H1 (cell line): ENCODE measurements around the gene PRSS38.
"Not testable (repeated sequence)": the region's sequence is repeated elsewhere in the genome, so short reads cannot be mapped to it uniquely, and the experiment has no call there.

Source experiments
- BCL11A ChIP-seq, 2 experiments: IDR thresholded peaks; one replicate each; pipeline ENCODE4 v1.6.1; 2011; ENCODE audit warnings: low read depth in 2 of 2, low read length in 2 of 2, mild to moderate bottlenecking in 2 of 2
- CBX5 ChIP-seq: fragments of 300-800, 300-1000 bp; sonication (generic); IDR thresholded peaks from 2 replicates; pipeline ENCODE4 v1.7.1; 2016; ENCODE audit warnings: antibody characterized with exemption, low read length, low read depth
- CBX8 ChIP-seq: fragments of 300-800, 300-1000 bp; sonication (generic); IDR thresholded peaks from 2 replicates; pipeline ENCODE4 v1.7.1; 2016; ENCODE audit warnings: low read depth, low read length, borderline replicate concordance
- CHD2 ChIP-seq: IDR thresholded peaks from 2 replicates; pipeline ENCODE4 v1.6.1; 2012; ENCODE audit warnings: low read length, improper control_type of control experiment
- CREB1 ChIP-seq: IDR thresholded peaks from 2 replicates; pipeline ENCODE4 v1.6.1; 2012; ENCODE audit warnings: inconsistent platforms
- EP300 ChIP-seq, 2 experiments: IDR thresholded peaks; 1 replicate in 1 of 2; 2 replicates in 1 of 2; pipeline ENCODE4 v1.6.1; 2011 to 2012; ENCODE audit warnings: low read depth in 2 of 2, low read length in 2 of 2, mild to moderate bottlenecking in 2 of 2, borderline replicate concordance in 1 of 2, inconsistent platforms in 1 of 2, moderate library complexity in 1 of 2
- EZH2 ChIP-seq: fragments of 200-600 bp; sonication (generic); IDR thresholded peaks from 2 replicates; pipeline ENCODE4 v1.7.1; 2012; ENCODE audit warnings: low read depth, mild to moderate bottlenecking, moderate library complexity, low read length, inconsistent platforms; ENCODE audit not compliant: severe bottlenecking
- POLR2AphosphoS5 ChIP-seq: IDR thresholded peaks from 2 replicates; pipeline ENCODE4 v1.6.1; 2011; ENCODE audit warnings: low read depth, low read length
- RAD21 ChIP-seq, 2 experiments: IDR thresholded peaks in 1 of 2; conservative IDR thresholded peaks in 1 of 2; 2 replicates each; pipeline ENCODE4 v1.6.1; 2011; ENCODE audit warnings: low read depth in 2 of 2, low read length in 2 of 2, improper control_type of control experiment in 1 of 2, inconsistent platforms in 1 of 2, mild to moderate bottlenecking in 1 of 2, moderate library complexity in 1 of 2
- RNF2 ChIP-seq: fragments of 200-900, 300-1000 bp; sonication (generic); IDR thresholded peaks from 2 replicates; pipeline ENCODE4 v1.7.1; 2016; ENCODE audit warnings: borderline replicate concordance, low read depth, mild to moderate bottlenecking, antibody characterized with exemption, low read length; ENCODE audit not compliant: poor library complexity, severe bottlenecking; ENCODE audit errors: missing control alignments
- SRF ChIP-seq: IDR thresholded peaks from 2 replicates; pipeline ENCODE4 v1.6.1; 2011; ENCODE audit warnings: mild to moderate bottlenecking, low read depth, low read length, moderate library complexity
- TF ChIP-seq, protein P1 (sequence below), 3 experiments: IDR thresholded peaks; 1 replicate in 2 of 3; 2 replicates in 1 of 3; pipeline versions ENCODE4 v1.5.1 to v1.6.1; 2011; ENCODE audit warnings: low read length in 3 of 3, mild to moderate bottlenecking in 3 of 3, inconsistent platforms in 2 of 3, low read depth in 1 of 3, moderate library complexity in 1 of 3; ENCODE audit not compliant: insufficient read depth in 1 of 3; ENCODE audit errors: control extremely low read depth in 1 of 3
- TF ChIP-seq, protein P2 (sequence below): IDR thresholded peaks from 2 replicates; pipeline ENCODE4 v1.6.1; 2011; ENCODE audit warnings: low read depth, mild to moderate bottlenecking, low read length; ENCODE audit not compliant: insufficient read depth

DNA sequence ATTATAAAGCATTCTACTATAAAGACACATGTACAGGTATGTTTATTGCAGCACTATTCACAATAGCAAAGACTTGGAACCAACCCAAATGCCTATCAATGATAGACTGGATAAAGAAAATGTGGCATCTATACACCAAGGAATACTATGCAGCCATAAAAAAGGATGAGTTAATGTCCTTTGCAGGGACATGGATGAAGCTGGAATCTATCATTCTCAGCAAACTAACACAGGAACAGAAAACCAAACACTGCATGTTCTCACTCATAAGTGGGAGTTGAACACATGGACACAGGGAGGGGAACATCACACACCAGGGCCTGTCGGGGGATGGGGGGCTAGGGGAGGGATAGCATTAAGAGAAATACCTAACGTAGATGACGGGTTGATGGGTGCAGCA is 62.3 kb downstream of the PRSS38 start:
- not testable (repeated sequence) for TF ChIP-seq CBX5; SRF; RAD21 (IDR thresholded peaks at IDR 0.05 in 1 of 2, conservative IDR thresholded peaks at IDR 0.05 in 1 of 2; ENCODE audit: low read depth in 2 of 2, low read length in 2 of 2); POLR2AphosphoS5; RNF2; EZH2; CBX8; CREB1; CHD2; EP300 (IDR thresholded peaks at IDR 0.05; ENCODE audit: borderline replicate concordance in 1 of 2, low read depth in 2 of 2, low read length in 2 of 2); BCL11A (IDR thresholded peaks at IDR 0.05; ENCODE audit: low read depth in 2 of 2, low read length in 2 of 2)
- TF ChIP-seq, protein P1, sequence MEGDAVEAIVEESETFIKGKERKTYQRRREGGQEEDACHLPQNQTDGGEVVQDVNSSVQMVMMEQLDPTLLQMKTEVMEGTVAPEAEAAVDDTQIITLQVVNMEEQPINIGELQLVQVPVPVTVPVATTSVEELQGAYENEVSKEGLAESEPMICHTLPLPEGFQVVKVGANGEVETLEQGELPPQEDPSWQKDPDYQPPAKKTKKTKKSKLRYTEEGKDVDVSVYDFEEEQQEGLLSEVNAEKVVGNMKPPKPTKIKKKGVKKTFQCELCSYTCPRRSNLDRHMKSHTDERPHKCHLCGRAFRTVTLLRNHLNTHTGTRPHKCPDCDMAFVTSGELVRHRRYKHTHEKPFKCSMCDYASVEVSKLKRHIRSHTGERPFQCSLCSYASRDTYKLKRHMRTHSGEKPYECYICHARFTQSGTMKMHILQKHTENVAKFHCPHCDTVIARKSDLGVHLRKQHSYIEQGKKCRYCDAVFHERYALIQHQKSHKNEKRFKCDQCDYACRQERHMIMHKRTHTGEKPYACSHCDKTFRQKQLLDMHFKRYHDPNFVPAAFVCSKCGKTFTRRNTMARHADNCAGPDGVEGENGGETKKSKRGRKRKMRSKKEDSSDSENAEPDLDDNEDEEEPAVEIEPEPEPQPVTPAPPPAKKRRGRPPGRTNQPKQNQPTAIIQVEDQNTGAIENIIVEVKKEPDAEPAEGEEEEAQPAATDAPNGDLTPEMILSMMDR (IDR thresholded peaks at IDR 0.05; ENCODE audit: control extremely low read depth in 1 of 3, insufficient read depth in 1 of 3, low read depth in 1 of 3, low read length in 3 of 3) = not testable (repeated sequence)
- TF ChIP-seq, protein P2, sequence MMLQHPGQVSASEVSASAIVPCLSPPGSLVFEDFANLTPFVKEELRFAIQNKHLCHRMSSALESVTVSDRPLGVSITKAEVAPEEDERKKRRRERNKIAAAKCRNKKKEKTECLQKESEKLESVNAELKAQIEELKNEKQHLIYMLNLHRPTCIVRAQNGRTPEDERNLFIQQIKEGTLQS = not testable (repeated sequence)
